NCI-H2196 treated with DMSO at 0.1 percent for 48 hours (cell line): ENCODE results near the gene CHMP4A.
A peak's percentile ranks its signal among the peaks of the same experiment; 100 is the strongest.

ENCODE experiments used
- DNase-seq: peaks from one replicate; lab custom pipeline; 2025; ENCODE audit not compliant: unreplicated experiment; lab: John Stamatoyannopoulos, UW

The CHMP4A gene

DNA sequence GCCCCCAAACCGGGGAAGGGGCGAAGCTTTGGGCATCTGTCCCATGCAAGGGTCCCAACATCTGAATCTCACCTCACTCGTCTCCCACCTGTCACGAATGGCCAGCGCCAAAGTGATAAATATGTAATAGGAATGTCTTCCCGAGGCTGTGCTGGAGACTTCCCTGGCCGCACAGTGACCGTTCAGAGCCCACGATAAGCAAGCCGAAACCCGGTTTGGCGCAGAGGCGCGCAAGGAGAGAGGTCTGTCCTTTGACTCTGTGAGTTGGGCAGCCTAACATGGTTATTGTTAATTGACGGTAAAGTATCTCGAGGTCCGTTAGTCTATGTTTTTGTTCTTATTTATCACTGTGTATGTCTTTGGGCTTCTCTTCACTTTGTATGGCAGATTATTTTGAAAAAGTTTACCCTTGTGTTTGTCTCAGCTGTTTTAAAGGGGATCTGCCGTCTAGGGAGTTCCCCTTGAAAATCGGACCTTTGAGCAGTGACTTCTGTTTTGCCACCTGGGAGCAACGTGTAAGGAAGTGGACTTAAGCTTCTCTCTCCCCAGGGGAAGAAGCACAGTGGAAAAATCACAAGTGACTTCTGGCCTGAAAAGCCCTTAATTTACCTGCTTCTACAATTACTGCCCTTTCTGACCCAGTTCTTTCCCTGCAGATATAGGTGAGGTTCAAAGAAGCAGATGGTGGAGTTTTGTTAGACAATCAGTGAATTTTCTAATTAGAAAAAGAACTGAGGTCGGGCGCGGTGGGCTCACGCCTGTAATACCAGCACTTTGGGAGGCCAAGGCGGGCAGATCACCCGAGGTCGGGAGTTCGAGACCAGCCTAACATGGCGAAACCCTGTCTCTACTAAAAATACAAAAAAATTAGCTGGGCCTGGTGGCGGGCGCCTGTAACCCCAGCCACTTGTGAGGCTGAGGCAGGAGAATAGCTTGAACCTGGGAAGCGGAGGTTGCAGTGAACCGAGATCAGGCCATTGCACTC is 16.9 kb downstream of the CHMP4A start:
- DNase-seq, result no peak

DNA sequence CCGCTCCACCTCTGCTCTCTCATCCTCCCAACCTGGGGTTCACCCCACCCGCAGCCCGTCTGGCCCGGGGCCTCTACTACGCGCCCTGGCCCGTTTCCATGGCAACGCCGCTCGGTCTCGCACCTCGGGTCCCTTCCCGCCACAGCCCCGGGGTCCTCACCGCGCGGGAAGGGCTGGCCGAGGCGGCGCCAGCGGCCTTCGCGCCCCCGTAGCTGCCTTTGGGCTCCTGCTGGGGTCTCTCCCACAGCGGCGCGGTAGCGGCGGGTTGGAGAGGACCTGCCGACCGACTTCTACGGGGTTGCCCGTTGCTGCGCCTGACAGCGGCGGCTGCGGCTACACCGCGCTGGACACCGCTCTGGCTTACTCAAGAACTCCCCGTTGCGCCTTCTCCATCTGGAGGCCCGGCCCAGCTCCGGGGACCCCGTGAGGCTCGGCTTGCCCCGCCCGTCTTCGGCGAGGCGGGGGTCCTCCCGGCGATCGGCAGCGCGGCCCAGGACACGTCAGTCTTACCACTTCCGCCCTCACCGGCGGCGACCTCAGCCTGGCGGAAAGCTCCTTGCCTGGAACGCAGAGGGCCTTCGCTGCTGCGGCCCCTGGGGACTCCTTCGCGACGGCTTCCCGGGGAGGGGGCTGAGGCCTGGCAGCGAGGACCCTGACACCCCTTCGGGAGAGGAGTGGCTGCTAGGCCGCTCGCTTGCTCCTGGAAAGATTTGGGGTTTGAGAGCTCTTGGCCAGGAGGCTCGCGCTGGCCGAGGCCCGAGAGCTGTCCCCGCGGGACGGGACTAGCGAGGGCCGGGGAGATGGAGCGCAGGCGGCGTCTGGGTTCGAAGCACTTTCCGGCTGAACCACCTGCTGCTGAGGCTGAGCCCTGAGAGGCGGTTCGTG is 17.9 kb downstream of the CHMP4A start, which contains the start of gene TM9SF1:
Gene TM9SF1, minus strand, starts transcription at position 256 of the 885 bp plus-strand sequence. CDS start 422 bp downstream, outside the sequence.
- DNase-seq, result peak; percentile 53

- no peak for DNase-seq
Measured at GRCh38 chr14:24194873-24195185, 18.5 kb downstream of the CHMP4A start.

GRCh38 chr14:24194186-24194872 is 19.0 kb downstream of the CHMP4A start:
- DNase-seq, result no peak

GRCh38 chr14:24192933-24193332 is 20.4 kb downstream of the CHMP4A start:
- DNase-seq, result no peak

DNA sequence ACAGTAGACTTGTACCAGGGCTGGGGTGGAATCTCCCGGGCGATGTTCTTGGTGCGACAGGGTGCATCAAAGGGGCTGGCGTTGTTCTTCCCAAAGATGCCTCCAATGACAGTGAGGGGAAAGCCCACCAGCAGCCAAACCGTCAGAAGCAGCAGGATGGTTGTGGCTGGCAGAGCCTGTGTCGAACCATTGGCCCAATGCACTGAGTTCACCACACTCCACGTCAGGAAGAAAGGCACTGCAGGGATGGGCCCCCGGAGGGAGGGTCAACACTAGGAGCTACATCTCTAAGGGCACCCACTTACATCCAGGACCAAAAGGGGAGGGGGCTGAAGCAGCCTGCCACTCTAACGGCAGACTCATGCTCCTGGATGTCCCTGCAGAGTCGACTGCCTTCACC is 22.9 kb downstream of the CHMP4A start:
- DNase-seq, result no peak

- DNase-seq, result no peak
Measured at GRCh38 chr14:24189460-24189859, 23.8 kb downstream of the CHMP4A start.

- no peak for DNase-seq
Measured at GRCh38 chr14:24189059-24189375, 24.3 kb downstream of the CHMP4A start.

- peak; percentile 98 for DNase-seq
Measured at GRCh38 chr14:24188251-24189058, 24.8 kb downstream of the CHMP4A start, which contains the start of gene IPO4. Gene IPO4 (minus strand): TSS chr14:24188816. CDS start chr14:24188787, 29 bp downstream.

GRCh38 chr14:24187539-24187915 is 25.8 kb downstream of the CHMP4A start:
- DNase-seq, result no peak

DNA sequence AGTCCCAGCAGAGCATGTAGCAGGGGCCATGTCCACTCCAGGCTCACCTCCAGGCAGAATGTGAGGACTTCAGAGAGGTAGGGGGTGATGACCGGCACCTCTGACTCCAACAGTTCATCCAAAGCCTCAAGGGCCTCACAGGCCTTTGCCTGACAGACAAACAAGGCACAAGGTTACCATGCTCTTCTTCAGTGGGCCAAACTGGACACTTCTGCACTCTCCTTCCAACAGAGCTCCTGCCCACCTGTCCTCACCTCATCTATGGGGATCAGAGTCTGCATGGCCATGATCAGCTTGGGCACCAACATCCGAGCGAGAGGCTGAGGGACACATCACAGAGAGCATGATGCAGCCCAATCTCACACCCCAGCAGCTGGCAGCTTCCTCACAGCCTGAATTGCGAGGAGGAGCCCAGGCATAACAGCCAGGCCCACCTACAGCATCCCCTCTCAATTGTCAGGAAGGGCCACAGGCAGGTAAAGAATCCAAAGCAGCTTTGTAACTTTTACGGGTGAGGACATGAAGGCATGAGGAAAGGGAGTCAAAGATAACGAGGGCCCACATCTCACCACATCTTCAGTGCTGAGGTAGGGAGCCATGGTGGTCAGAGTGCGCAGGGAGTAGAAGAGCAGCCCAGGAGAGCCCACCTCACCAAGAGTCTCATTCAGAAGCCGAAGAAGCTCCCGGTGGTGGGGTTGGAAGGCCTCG is 26.3 kb downstream of the CHMP4A start:
- no peak for DNase-seq

DNA sequence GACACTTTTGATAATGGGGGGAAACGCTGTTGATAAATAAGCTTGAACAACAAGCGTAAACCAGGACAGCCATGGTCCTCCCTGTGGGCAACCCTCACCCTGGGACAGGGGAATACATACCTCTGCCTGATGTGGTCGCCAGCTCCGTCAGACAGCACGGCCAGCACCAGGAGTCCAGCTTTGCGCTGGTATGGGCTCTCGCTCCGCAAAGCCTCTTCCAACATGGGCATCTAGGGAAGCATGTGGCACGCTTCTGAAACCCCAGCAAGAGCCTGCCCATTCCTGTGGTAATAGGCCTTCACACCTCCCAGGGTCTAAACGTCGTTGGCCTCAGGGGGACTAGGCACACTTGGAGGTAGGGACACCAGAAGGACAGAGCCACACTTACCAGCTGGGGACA is 27.5 kb downstream of the CHMP4A start:
- DNase-seq, result no peak

GRCh38 chr14:24185026-24185425 is 28.3 kb downstream of the CHMP4A start:
- no peak for DNase-seq

DNA sequence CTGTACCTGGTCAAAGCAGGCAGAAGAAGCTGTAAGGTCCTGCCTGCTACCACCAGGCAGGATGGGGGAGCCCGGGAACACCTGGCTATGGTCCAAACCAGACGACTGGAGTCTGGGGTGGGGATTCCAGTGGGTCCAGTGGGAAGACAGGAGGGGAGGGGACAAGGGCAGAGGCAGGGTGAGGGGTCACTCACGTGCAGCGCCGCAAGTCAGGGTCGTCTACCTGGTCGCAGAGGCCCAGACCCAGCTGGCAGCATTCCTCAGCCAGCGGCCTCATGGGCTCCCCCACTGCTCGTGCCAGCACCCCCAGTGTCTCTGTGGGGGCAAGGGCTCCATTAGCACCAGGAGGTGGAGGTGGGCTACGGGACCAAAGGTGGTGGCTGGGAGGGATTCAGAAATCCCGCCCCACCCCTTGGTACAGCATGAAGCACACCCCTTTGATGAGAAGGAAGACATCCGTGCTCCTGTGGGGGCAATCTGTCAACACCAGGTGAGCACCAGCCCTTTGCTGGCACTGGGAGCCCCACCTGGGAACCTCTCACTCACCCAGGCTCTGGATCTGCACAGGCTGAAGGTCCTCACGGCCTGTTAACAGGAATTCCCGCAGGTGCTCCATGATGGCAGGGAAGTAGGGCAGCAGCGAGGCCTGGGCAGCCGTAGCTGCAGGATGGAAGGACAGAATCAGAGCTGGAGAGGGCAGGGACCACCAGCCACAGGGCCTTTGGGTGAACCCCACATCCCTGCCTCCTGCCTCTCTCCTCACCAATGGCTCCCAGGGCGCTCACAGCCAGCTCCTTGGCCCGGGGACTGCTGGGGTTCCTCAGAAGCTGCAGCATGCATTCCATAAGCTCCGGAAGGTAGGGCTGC is 29.0 kb downstream of the CHMP4A start:
- DNase-seq, result no peak

DNA sequence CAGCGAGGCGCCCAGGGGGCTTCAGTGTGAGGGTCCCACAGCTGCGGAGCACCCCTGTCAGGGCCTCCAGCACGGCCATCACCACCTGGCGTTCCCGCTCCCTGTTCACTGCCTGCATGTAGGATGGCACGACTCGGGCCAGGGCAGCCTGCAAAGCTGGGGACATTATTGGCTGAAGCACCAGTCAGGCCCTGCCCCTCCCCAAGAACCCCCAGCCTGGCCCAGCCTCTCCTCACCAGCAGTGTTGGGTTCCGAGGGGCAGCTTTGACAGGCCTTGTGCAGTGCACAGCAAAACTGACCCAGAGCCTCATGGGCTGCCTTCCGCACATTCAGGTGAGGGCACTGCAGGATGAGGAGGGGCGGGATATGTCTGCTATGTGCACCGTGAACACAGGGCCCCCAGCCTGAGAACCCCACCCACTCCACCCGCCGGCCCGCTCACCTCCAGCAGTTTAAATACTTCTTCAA is 30.2 kb downstream of the CHMP4A start:
- DNase-seq, result no peak

- no peak for DNase-seq
Measured at GRCh38 chr14:24182110-24182882, 31.0 kb downstream of the CHMP4A start.

DNA sequence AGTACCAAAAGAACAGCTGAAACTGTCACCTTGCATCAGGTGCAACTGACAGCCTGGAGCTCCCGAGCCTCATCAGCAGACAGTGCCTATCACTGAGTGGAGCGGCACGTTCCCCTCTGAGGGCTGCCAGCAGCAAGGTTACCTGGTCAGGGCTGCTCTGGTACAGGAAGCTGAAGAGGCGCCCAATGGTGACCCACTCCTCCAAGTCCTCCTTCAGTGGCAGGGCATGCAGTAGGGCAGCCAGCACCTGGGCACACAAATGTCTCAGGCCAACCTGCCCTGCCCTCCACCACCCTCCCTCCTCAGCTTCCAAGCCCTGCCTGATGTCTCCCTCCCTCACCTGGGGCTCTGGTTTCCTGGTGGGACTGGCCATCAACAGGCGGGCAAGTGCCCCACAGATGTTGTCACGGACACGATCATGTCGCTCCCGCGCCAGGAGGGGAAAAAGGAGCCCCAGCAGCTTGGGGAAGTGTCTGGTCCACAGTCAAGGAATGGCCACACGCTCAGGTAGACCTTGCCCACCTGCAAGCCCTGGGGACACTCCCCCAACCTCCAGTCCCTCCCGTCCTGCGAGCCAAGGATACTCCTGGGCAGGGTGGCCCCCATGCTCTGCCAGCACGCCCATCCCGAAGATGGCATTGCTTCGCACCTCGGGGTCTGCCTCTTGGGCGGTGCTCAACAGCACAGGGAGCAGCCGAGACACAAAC is 31.8 kb downstream of the CHMP4A start:
- DNase-seq, result no peak
